HepG2 (cell line): Measurements from ENCODE around the gene MT1M. TPM values are rescaled to one million over a fixed set of nuclear protein-coding genes. Genes with fewer than 3 reads are reported as not detected.

ENCODE experiments used
- AHR ChIP-seq: IDR thresholded peaks from 2 replicates; pipeline ENCODE4 v1.6.1; 2018; ENCODE audit warnings: missing genetic modification reagents, missing compliant biosample characterization
- AKAP8 ChIP-seq: sonication (generic); formaldehyde crosslinking; IDR thresholded peaks from 2 replicates; pipeline ENCODE4 v1.5.1; 2020; ENCODE audit warnings: mild to moderate bottlenecking, missing genetic modification reagents
- CAMTA2 ChIP-seq: sonication (generic); formaldehyde crosslinking; IDR thresholded peaks from 2 replicates; pipeline ENCODE4 v1.4.0; 2020; ENCODE audit warnings: mild to moderate bottlenecking, missing genetic modification reagents, borderline replicate concordance
- GABPB1 ChIP-seq: IDR thresholded peaks from 2 replicates; pipeline ENCODE4 v1.6.1; 2016; ENCODE audit warnings: mild to moderate bottlenecking, missing genetic modification reagents, moderate library complexity, missing compliant biosample characterization
- HNRNPLL ChIP-seq: fragments of 200-400 bp; formaldehyde crosslinking; IDR thresholded peaks from 2 replicates; pipeline ENCODE4 v1.6.1; 2017; ENCODE audit warnings: mild to moderate bottlenecking, low read depth, low read length; ENCODE audit not compliant: poor library complexity, severe bottlenecking
- MED1 ChIP-seq: sonication (generic); formaldehyde crosslinking; IDR thresholded peaks from 2 replicates; pipeline ENCODE4 v1.4.0; 2020; ENCODE audit warnings: missing genetic modification reagents
- NFE2L2 ChIP-seq: fragments of 150-350 bp; IDR thresholded peaks from 2 replicates; pipeline ENCODE4 v1.6.1; 2014; ENCODE audit warnings: low read length
- SMAD1 ChIP-seq: sonication (generic); formaldehyde crosslinking; IDR thresholded peaks from 2 replicates; pipeline ENCODE4 v1.4.0; 2020; ENCODE audit warnings: missing genetic modification reagents, low read depth, mild to moderate bottlenecking, borderline replicate concordance
- ZEB1 ChIP-seq: IDR thresholded peaks from 2 replicates; pipeline ENCODE4 v1.6.1; 2012; ENCODE audit warnings: mild to moderate bottlenecking, low read depth, inconsistent platforms; ENCODE audit not compliant: insufficient replicate concordance
- ZNF121 ChIP-seq: sonication (generic); formaldehyde crosslinking; IDR thresholded peaks from 2 replicates; pipeline ENCODE4 v1.5.0; 2020; ENCODE audit warnings: mild to moderate bottlenecking, missing genetic modification reagents
- ZNF138 ChIP-seq: sonication (generic); formaldehyde crosslinking; IDR thresholded peaks from 2 replicates; pipeline ENCODE4 v1.5.0; 2020; ENCODE audit warnings: mild to moderate bottlenecking, low read depth, missing genetic modification reagents
- ZNF317 ChIP-seq: sonication (generic); formaldehyde crosslinking; IDR thresholded peaks from 2 replicates; pipeline ENCODE4 v1.5.0; 2020; ENCODE audit warnings: mild to moderate bottlenecking, missing genetic modification reagents
- ZNF337 ChIP-seq: sonication (generic); formaldehyde crosslinking; IDR thresholded peaks from 2 replicates; pipeline ENCODE4 v1.5.1; 2020; ENCODE audit warnings: missing genetic modification reagents, low read depth, mild to moderate bottlenecking, borderline replicate concordance
- ZNF430 ChIP-seq: sonication (generic); formaldehyde crosslinking; IDR thresholded peaks from 2 replicates; pipeline ENCODE4 v1.9.0; 2021; ENCODE audit warnings: mild to moderate bottlenecking, missing genetic modification reagents
- ZNF496 ChIP-seq: sonication (generic); formaldehyde crosslinking; IDR thresholded peaks from 2 replicates; pipeline ENCODE4 v1.8.1; 2023; ENCODE audit warnings: mild to moderate bottlenecking, moderate library complexity, missing genetic modification reagents; ENCODE audit not compliant: insufficient replicate concordance
- polyA plus RNA-seq, 8 experiments: library from polyadenylated mRNA; depleted of rRNA in 3 of 8; stranded (reverse) in 7 of 8; unstranded in 1 of 8; fragments of >200 nt; fragmentation: Illumina TruSeq in 4 of 8; extraction: Trizol in 4 of 8; gene quantifications; 2 replicates each; pipeline versions ENCODE4 v1.2.1 to v1.2.3, GENCODE V29; 2011 to 2016; ENCODE audit warnings: low read depth in 4 of 8, missing spikeins in 1 of 8, mixed read lengths in 1 of 8; ENCODE audit not compliant: insufficient read depth in 1 of 8
- total RNA-seq, 5 experiments: library from RNA; depleted of rRNA; stranded (reverse); fragments of >200 nt; fragmentation: Illumina TruSeq; extraction: Trizol; gene quantifications; 2 replicates each; pipeline ENCODE4 v1.2.3, GENCODE V29; 2016; ENCODE audit warnings: low read depth in 1 of 5
- TF ChIP-seq, protein P1 (sequence below): IDR thresholded peaks from 2 replicates; pipeline ENCODE4 v1.6.1; 2016; ENCODE audit warnings: low read depth
- TF ChIP-seq, protein P2 (sequence below): sonication (generic); formaldehyde crosslinking; IDR thresholded peaks from 2 replicates; pipeline ENCODE4 v1.4.0; 2020; ENCODE audit warnings: missing genetic modification reagents, borderline replicate concordance
- TF ChIP-seq, protein P3 (sequence below): sonication (generic); formaldehyde crosslinking; IDR thresholded peaks from 2 replicates; pipeline ENCODE4 v1.5.1; 2020; ENCODE audit warnings: mild to moderate bottlenecking, missing genetic modification reagents
- TF ChIP-seq, protein P4 (sequence below): sonication (generic); IDR thresholded peaks from 2 replicates; pipeline ENCODE4 v1.6.1; 2016; ENCODE audit warnings: low read depth, borderline replicate concordance

The MT1M gene
- total and polyA plus RNA-seq, 2 of the 13 experiments (the other 11 are each of a cell fraction or from before 2014, with no cell fraction given): 4.6 TPM; not detected in 1

DNA sequence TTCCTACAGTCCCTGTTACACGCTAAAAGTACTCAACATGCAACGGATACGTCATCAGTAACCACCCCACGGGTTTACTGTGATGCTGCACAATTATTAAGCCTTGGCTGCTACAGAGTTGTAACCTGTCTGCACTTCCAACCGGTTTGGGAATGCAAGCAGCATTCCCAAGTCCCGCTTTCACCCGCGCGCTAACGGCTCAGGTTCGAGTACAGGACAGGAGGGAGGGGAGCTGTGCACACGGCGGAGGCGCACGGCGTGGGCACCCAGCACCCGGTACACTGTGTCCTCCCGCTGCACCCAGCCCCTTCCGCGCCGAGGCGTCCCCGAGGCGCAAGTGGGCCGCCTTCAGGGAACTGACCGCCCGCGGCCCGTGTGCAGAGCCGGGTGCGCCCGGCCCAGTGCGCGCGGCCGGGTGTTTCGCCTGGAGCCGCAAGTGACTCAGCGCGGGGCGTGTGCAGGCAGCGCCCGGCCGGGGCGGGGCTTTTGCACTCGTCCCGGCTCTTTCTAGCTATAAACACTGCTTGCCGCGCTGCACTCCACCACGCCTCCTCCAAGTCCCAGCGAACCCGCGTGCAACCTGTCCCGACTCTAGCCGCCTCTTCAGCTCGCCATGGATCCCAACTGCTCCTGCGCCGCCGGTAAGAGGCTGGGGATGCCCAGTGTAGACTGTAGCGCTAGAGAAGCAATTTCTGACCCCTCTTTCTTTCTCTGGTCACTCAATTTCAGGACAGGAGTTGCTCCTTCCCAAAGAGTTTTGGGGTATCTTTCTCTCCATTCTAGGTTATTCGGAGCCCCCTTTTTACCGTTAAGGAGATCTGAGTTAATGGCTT lies 24.2 kb upstream of the MT1M start, which contains the start of gene MT2A (continued):
- peak; percentile 97 for TF ChIP-seq CAMTA2 (CRISPR knock-in tag)
- TF ChIP-seq, protein P1, sequence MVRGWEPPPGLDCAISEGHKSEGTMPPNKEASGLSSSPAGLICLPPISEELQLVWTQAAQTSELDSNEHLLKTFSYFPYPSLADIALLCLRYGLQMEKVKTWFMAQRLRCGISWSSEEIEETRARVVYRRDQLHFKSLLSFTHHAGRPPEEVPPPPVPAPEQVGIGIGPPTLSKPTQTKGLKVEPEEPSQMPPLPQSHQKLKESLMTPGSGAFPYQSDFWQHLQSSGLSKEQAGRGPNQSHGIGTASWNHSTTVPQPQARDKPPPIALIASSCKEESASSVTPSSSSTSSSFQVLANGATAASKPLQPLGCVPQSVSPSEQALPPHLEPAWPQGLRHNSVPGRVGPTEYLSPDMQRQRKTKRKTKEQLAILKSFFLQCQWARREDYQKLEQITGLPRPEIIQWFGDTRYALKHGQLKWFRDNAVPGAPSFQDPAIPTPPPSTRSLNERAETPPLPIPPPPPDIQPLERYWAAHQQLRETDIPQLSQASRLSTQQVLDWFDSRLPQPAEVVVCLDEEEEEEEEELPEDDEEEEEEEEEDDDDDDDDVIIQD (CRISPR knock-in tag): no peak
- TF ChIP-seq MED1 (CRISPR knock-in tag): peak; percentile 92
- TF ChIP-seq ZNF317: peak; percentile 34; the same call in 1 of the 2 replicates
- TF ChIP-seq ZNF138: 0 out of 2 replicates have a peak, but pooled peaks have one; percentile 58
- TF ChIP-seq, protein P2, sequence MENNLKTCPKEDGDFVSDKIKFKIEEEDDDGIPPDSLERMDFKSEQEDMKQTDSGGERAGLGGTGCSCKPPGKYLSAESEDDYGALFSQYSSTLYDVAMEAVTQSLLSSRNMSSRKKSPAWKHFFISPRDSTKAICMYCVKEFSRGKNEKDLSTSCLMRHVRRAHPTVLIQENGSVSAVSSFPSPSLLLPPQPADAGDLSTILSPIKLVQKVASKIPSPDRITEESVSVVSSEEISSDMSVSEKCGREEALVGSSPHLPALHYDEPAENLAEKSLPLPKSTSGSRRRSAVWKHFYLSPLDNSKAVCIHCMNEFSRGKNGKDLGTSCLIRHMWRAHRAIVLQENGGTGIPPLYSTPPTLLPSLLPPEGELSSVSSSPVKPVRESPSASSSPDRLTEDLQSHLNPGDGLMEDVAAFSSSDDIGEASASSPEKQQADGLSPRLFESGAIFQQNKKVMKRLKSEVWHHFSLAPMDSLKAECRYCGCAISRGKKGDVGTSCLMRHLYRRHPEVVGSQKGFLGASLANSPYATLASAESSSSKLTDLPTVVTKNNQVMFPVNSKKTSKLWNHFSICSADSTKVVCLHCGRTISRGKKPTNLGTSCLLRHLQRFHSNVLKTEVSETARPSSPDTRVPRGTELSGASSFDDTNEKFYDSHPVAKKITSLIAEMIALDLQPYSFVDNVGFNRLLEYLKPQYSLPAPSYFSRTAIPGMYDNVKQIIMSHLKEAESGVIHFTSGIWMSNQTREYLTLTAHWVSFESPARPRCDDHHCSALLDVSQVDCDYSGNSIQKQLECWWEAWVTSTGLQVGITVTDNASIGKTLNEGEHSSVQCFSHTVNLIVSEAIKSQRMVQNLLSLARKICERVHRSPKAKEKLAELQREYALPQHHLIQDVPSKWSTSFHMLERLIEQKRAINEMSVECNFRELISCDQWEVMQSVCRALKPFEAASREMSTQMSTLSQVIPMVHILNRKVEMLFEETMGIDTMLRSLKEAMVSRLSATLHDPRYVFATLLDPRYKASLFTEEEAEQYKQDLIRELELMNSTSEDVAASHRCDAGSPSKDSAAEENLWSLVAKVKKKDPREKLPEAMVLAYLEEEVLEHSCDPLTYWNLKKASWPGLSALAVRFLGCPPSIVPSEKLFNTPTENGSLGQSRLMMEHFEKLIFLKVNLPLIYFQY (CRISPR knock-in tag): peak; percentile 94; the same call in 1 of the 2 replicates
- no peak for TF ChIP-seq ZEB1
- TF ChIP-seq, protein P3, sequence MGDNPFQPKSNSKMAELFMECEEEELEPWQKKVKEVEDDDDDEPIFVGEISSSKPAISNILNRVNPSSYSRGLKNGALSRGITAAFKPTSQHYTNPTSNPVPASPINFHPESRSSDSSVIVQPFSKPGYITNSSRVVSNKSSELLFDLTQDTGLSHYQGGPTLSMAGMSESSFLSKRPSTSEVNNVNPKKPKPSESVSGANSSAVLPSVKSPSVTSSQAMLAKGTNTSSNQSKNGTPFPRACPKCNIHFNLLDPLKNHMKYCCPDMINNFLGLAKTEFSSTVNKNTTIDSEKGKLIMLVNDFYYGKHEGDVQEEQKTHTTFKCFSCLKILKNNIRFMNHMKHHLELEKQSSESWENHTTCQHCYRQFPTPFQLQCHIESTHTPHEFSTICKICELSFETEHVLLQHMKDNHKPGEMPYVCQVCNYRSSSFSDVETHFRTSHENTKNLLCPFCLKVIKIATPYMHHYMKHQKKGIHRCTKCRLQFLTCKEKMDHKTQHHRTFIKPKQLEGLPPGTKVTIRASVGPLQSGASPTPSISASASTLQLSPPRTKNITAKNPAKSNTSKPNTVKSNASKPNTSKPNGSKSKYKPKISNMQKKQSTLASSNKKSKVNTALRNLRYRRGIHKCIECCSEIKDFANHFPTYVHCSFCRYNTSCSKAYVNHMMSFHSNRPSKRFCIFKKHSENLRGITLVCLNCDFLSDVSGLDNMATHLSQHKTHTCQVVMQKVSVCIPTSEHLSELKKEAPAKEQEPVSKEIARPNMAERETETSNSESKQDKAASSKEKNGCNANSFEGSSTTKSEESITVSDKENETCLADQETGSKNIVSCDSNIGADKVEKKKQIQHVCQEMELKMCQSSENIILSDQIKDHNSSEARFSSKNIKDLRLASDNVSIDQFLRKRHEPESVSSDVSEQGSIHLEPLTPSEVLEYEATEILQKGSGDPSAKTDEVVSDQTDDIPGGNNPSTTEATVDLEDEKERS: 0 out of 2 replicates have a peak, but pooled peaks have one; percentile 16
- peak; percentile 88 for TF ChIP-seq HNRNPLL
- peak; percentile 85 for TF ChIP-seq GABPB1
- TF ChIP-seq, protein P4, sequence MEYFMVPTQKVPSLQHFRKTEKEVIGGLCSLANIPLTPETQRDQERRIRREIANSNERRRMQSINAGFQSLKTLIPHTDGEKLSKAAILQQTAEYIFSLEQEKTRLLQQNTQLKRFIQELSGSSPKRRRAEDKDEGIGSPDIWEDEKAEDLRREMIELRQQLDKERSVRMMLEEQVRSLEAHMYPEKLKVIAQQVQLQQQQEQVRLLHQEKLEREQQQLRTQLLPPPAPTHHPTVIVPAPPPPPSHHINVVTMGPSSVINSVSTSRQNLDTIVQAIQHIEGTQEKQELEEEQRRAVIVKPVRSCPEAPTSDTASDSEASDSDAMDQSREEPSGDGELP: peak; percentile 39; the same call in 1 of the 2 replicates
- no peak for TF ChIP-seq SMAD1 (CRISPR knock-in tag)
- TF ChIP-seq ZNF496 (CRISPR knock-in tag): no peak
- TF ChIP-seq ZNF337 (CRISPR knock-in tag): peak; percentile 91; the same call in 1 of the 2 replicates
- 0 out of 2 replicates have a peak, but pooled peaks have one; percentile 53 for TF ChIP-seq AKAP8 (CRISPR knock-in tag)
- peak; percentile 61; the same call in 1 of the 2 replicates for TF ChIP-seq NFE2L2
- peak; percentile 88 for TF ChIP-seq ZNF430 (CRISPR knock-in tag)
- TF ChIP-seq ZNF121: peak; percentile 75
- no peak for TF ChIP-seq AHR (CRISPR knock-in tag)
